HG02623 (cell line): ENCODE results near the gene LPP.

Source experiments
- ATAC-seq: cut with Tn5 transposase; IDR thresholded peaks from one replicate; pipeline ENCODE4 v1.9.1; 2021; ENCODE audit warnings: moderate library complexity; ENCODE audit not compliant: unreplicated experiment

The LPP gene

GRCh38 chr3:188656196-188656982, 502.4 kb downstream of the LPP start:
- no peak for ATAC-seq

GRCh38 chr3:188658606-188659005, 504.6 kb downstream of the LPP start:
- no peak for ATAC-seq

GRCh38 chr3:188659449-188660090, 505.6 kb downstream of the LPP start:
- ATAC-seq, result no peak

- ATAC-seq, result no peak
Observed at GRCh38 chr3:188660415-188660814, 506.5 kb downstream of the LPP start.

- ATAC-seq, result no peak
Observed at GRCh38 chr3:188661806-188662205, 507.8 kb downstream of the LPP start.

GRCh38 chr3:188662214-188662613, 508.3 kb downstream of the LPP start:
- ATAC-seq, result no peak

GRCh38 chr3:188662795-188663194, 508.8 kb downstream of the LPP start:
- ATAC-seq, result no peak

GRCh38 chr3:188663839-188664238, 509.9 kb downstream of the LPP start:
- ATAC-seq, result no peak

- ATAC-seq, result no peak
Observed at GRCh38 chr3:188664795-188665194, 510.8 kb downstream of the LPP start.

GRCh38 chr3:188667926-188668325, 514.0 kb downstream of the LPP start:
- ATAC-seq, result no peak

GRCh38 chr3:188670446-188670845, 516.5 kb downstream of the LPP start:
- ATAC-seq, result no peak

- no peak for ATAC-seq
Observed at GRCh38 chr3:188671971-188672370, 518.0 kb downstream of the LPP start.

- no peak for ATAC-seq
Observed at GRCh38 chr3:188672840-188673239, 518.9 kb downstream of the LPP start.

GRCh38 chr3:188673646-188674186, 519.8 kb downstream of the LPP start:
- ATAC-seq, result no peak

GRCh38 chr3:188674595-188674994, 520.6 kb downstream of the LPP start:
- no peak for ATAC-seq

- no peak for ATAC-seq
Observed at GRCh38 chr3:188677344-188677743, 523.4 kb downstream of the LPP start.

GRCh38 chr3:188680189-188680588, 526.2 kb downstream of the LPP start:
- no peak for ATAC-seq

- ATAC-seq, result no peak
Observed at GRCh38 chr3:188680605-188681004, 526.6 kb downstream of the LPP start.

GRCh38 chr3:188682316-188682715, 528.4 kb downstream of the LPP start:
- ATAC-seq, result no peak

- ATAC-seq, result no peak
Observed at GRCh38 chr3:188683032-188683521, 529.1 kb downstream of the LPP start.

GRCh38 chr3:188684276-188684675, 530.3 kb downstream of the LPP start:
- ATAC-seq, result no peak

- ATAC-seq, result no peak
Observed at GRCh38 chr3:188685789-188686188, 531.8 kb downstream of the LPP start.
